ENCODE measurements around the gene SLC22A5.

SLC22A5 gene

GRCh38 chr5:132407970-132408369 lies 38.5 kb downstream of the SLC22A5 start:
- H3K4me3 ChIP-seq (ENCODE audit: low read depth, low read length), result no peak overlapping the region
- in situ Hi-C loops (cut with HindIII; ENCODE audit: low sequenced_read_pairs), result no loop called here
- no peak for DNase-seq (ENCODE audit: low read depth)
- TF ChIP-seq CTCF (IDR thresholded peaks at IDR 0.05; ENCODE audit: low read depth, low read length, missing control alignments), result no peak

- no peak for TF ChIP-seq CTCF (IDR thresholded peaks at IDR 0.05; ENCODE audit: low read depth, low read length, missing control alignments)
- no peak overlapping the region for H3K4me3 ChIP-seq (ENCODE audit: low read depth, low read length)
- DNase-seq (ENCODE audit: low read depth), result no peak
- in situ Hi-C loops (cut with HindIII; ENCODE audit: low sequenced_read_pairs), result no loop called here
These were observed 38.9 kb downstream of the SLC22A5 start for GRCh38 chr5:132408456-132408855.

GRCh38 chr5:132408965-132409364 lies 39.5 kb downstream of the SLC22A5 start:
- no peak for TF ChIP-seq CTCF (IDR thresholded peaks at IDR 0.05; ENCODE audit: low read depth, low read length, missing control alignments)
- no peak for DNase-seq (ENCODE audit: low read depth)
- in situ Hi-C loops (cut with HindIII; ENCODE audit: low sequenced_read_pairs), result no loop called here
- H3K4me3 ChIP-seq (ENCODE audit: low read depth, low read length), result no peak overlapping the region

GRCh38 chr5:132410451-132411303 lies 41.2 kb downstream of the SLC22A5 start:
- peak overlapping the region; percentile 69 for H3K4me3 ChIP-seq (ENCODE audit: low read depth, low read length)
- DNase-seq (ENCODE audit: low read depth), result no peak
- in situ Hi-C loops (cut with HindIII; ENCODE audit: low sequenced_read_pairs), result no loop called here
- TF ChIP-seq CTCF (IDR thresholded peaks at IDR 0.05; ENCODE audit: low read depth, low read length, missing control alignments), result peak; percentile 53

- in situ Hi-C loops (cut with HindIII; ENCODE audit: low sequenced_read_pairs), result no loop called here
- H3K4me3 ChIP-seq (ENCODE audit: low read depth, low read length), result peak overlapping the region; percentile 69
- TF ChIP-seq CTCF (IDR thresholded peaks at IDR 0.05; ENCODE audit: low read depth, low read length, missing control alignments), result no peak
- no peak for DNase-seq (ENCODE audit: low read depth)
These were observed 41.9 kb downstream of the SLC22A5 start for GRCh38 chr5:132411304-132412013.

- no peak for DNase-seq (ENCODE audit: low read depth)
- TF ChIP-seq CTCF (IDR thresholded peaks at IDR 0.05; ENCODE audit: low read depth, low read length, missing control alignments), result no peak
- in situ Hi-C loops (cut with HindIII; ENCODE audit: low sequenced_read_pairs), result no loop called here
- no peak overlapping the region for H3K4me3 ChIP-seq (ENCODE audit: low read depth, low read length)
These were observed 44.1 kb downstream of the SLC22A5 start for GRCh38 chr5:132413567-132413966.

All from astrocyte of the cerebellum (primary cell).